Thymus (tissue), 11 donors: ENCODE results near the gene JTB. TPM values are rescaled to one million over a fixed set of nuclear protein-coding genes. Genes with fewer than 3 reads are reported as not detected.
A peak's percentile ranks its signal among the peaks of the same experiment; 100 is the strongest.

Experiments used
- DNase-seq, 9 donors: peaks; one replicate each; pipeline ENCODE4 v3.0.0-alpha.2; 2013; ENCODE audit warnings: low spot score in 9 of 9, low read depth in 6 of 9, missing footprints in 1 of 9
- H3K27ac ChIP-seq, 2 donors: one replicate each; pipeline ENCODE4 v1.5.1; 2013; ENCODE audit warnings: control low read depth in 1 of 2, low read depth in 1 of 2, low read length in 1 of 2, mild to moderate bottlenecking in 1 of 2, moderate library complexity in 1 of 2
- H3K27me3 ChIP-seq, 2 donors: one replicate each; pipeline ENCODE4 v1.5.1; 2013; ENCODE audit warnings: low read length in 1 of 2; ENCODE audit not compliant: control insufficient read depth in 2 of 2, insufficient read depth in 1 of 2
- H3K36me3 ChIP-seq, 2 donors: one replicate each; pipeline ENCODE4 v1.5.1; 2013; ENCODE audit warnings: low read length in 1 of 2, mild to moderate bottlenecking in 1 of 2, moderate library complexity in 1 of 2; ENCODE audit not compliant: control insufficient read depth in 2 of 2, insufficient read depth in 2 of 2
- H3K4me1 ChIP-seq, 2 donors: one replicate each; pipeline ENCODE4 v1.5.1; 2013; ENCODE audit warnings: low read length in 2 of 2; ENCODE audit not compliant: control insufficient read depth in 2 of 2, insufficient read depth in 2 of 2
- H3K4me3 ChIP-seq, 2 donors: one replicate each; pipeline ENCODE4 v1.5.1; 2013; ENCODE audit warnings: low read length in 2 of 2, control low read depth in 1 of 2, mild to moderate bottlenecking in 1 of 2
- H3K9me3 ChIP-seq, 2 donors: one replicate each; pipeline ENCODE4 v1.5.1; 2013; ENCODE audit warnings: low read length in 1 of 2, mild to moderate bottlenecking in 1 of 2; ENCODE audit not compliant: control insufficient read depth in 2 of 2, insufficient read depth in 1 of 2
- whole genome bisulfite sequencing: extraction: QIAGEN DNeasy Blood & Tissue Kit; methylation state at CpG from one replicate; pipeline ENCODE4 v1.1.7; 2013; 5-methylcytosine and 5-hydroxymethylcytosine counted together
- polyA plus RNA-seq: library from polyadenylated mRNA; stranded (reverse); fragments of 200-250 nt; gene quantifications from one replicate; pipeline ENCODE4 v1.2.3, GENCODE V29; 2013
- total RNA-seq: library from RNA; stranded (reverse); fragments of 120-200 nt; gene quantifications from one replicate; pipeline ENCODE4 v1.2.4, GENCODE V29; 2013
- donor health status: healthy.

The JTB gene
- total and polyA plus RNA-seq, 2 donors, result 134 to 180 TPM

GRCh38 chr1:153968972-153969371 is 8.5 kb downstream of the JTB start:
- Histone ChIP-seq H3K4me3 (no peak overlapping the region), H3K36me3 (peaks cover 16 to 18% of the 10 kb centered on the region in 2 donors), H3K9me3 (peaks cover 0 to 1% of the 10 kb centered on the region in 2 donors), H3K27ac (no peak overlapping the region), H3K4me1 (peaks cover 21 to 38% of the 10 kb centered on the region in 2 donors), H3K27me3 (no peaks in the 10 kb centered on the region)
- no peak for DNase-seq
- 94% methylated on average over 2 of the region's 2 CpGs for WGBS

GRCh38 chr1:153968408-153968807 is 9.1 kb downstream of the JTB start:
- 17% methylated on average over 13 of the region's 13 CpGs for WGBS

GRCh38 chr1:153968000-153968363 is 9.5 kb downstream of the JTB start:
- H3K4me3 ChIP-seq, result peak overlapping the region; percentile 85 to 89
- peaks cover 0 to 1% of the 10 kb centered on the region in 2 donors for H3K9me3 ChIP-seq
- peaks cover 7 to 8% of the 10 kb centered on the region in 2 donors for H3K36me3 ChIP-seq
- peak overlapping the region; percentile 74 to 97 for H3K27ac ChIP-seq
- H3K4me1 ChIP-seq, result peaks cover 22 to 43% of the 10 kb centered on the region in 2 donors
- DNase-seq, result no peak
- 1% methylated on average over 8 of the region's 8 CpGs for WGBS
- no peaks in the 10 kb centered on the region for H3K27me3 ChIP-seq

More at GRCh38 chr1:153968408-153968807, 9.1 kb downstream of the JTB start:
- Histone ChIP-seq H3K9me3 (peaks cover 0 to 1% of the 10 kb centered on the region in 2 donors), H3K27ac (peak overlapping the region; percentile 36 to 97), H3K4me1 (peaks cover 22 to 42% of the 10 kb centered on the region in 2 donors), H3K36me3 (peaks cover 11 to 13% of the 10 kb centered on the region in 2 donors), H3K4me3 (peak overlapping the region; percentile 85 to 89), H3K27me3 (no peaks in the 10 kb centered on the region)
- DNase-seq, result no peak

- Histone ChIP-seq H3K36me3 (peaks cover under 1 to 3% of the 10 kb centered on the region in 2 donors), H3K4me3 (peak within 1 kb of the TSS; percentile 85 to 89), H3K27me3 (no peaks in the 10 kb centered on the region), H3K9me3 (no peaks in the 10 kb centered on the region), H3K4me1 (peaks cover 22 to 49% of the 10 kb centered on the region in 2 donors), H3K27ac (peak within 1 kb of the TSS; percentile 95 to 97)
- DNase-seq, result peak; percentile 81 to 98 (median 93)
- under 1% methylated on average over 60 of the region's 60 CpGs for WGBS
Observed at GRCh38 chr1:153967107-153967999, 10.1 kb downstream of the JTB start, which contains the start of gene CREB3L4. TSS of gene CREB3L4 (plus strand) at chr1:153967902. CDS start at chr1:153968526, 624 bp downstream.

DNA sequence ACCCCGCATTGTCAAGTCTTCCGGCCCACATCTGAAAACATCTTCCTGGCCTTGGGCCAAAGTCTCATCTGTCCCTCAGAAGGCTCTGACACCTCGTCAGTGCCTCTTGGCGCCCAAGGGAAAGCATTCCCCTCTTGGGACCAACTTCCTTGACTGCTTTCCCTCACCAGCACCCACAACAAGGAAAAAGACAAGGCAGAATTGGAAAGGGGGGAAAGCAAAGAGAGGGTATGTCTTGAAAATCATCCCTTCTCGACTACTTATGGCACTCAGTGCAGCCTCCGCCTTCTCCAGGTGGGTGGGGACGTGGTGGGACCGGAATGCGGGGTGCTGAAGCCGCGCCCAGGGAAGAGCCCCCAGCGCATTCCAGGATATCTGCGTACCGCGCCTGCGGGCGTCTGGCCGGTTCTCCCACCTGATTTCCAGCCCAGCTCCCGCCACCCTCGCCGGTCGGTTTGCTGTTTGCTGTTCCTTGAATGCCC is 13.6 kb downstream of the JTB start:
- H3K36me3 ChIP-seq, result peaks cover 9 to 20% of the 10 kb centered on the region in 2 donors
- no peak for DNase-seq
- H3K27ac ChIP-seq, result peak overlapping the region; percentile 84 to 88
- WGBS, result 4% methylated on average over 22 of the region's 22 CpGs
- H3K4me1 ChIP-seq, result peaks cover 28 to 56% of the 10 kb centered on the region in 2 donors
- H3K4me3 ChIP-seq, result peak overlapping the region; percentile 57 to 74
- no peaks in the 10 kb centered on the region for H3K9me3 ChIP-seq
- H3K27me3 ChIP-seq, result no peaks in the 10 kb centered on the region

DNA sequence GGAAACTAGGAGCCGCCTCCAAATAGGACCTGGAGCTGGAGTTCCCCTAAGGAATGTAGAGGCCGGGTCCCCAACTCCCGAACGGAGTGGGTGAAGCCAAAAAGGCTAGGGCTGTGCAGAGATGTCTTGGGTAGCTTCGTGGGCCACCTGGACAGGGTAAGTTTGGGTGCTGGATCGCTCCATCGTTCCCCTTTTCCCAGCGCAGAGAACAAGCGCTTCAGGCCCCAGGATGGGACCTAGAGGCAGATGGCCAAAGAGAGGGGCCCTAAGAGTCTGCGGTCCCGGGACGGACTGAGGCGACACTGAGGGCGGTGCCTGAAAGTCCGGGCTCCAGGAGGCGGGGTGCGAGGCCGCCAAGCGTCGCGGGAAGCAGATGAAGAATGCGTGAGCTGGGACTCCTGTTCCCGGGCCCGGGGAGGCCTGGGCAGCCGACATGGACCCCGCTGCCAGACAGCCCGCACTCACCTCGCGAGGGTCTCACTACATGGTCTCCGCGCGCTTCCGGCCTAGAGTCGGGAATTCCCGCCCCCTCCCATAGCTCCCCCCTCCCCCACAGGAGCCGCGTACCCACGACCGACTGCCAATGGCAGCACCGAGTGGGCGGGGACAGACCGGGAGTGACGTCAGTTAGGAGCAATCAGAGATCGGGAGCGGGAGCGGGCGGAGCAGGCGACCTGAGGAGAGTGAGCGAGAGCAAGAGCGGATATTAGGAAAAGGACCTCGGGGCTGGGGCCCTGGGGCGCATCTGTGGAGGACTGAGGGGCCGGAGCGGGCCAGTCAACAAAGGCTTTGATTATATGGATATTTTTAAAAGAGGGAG is 14.2 kb downstream of the JTB start, which contains the start of gene SLC39A1:
Gene SLC39A1 (minus strand): TSS at position 508 of the 820 bp plus-strand sequence. CDS start 822 bp downstream, outside the sequence.
- no peaks in the 10 kb centered on the region for H3K27me3 ChIP-seq
- no peaks in the 10 kb centered on the region for H3K9me3 ChIP-seq
- WGBS, result under 1% methylated on average over 54 of the region's 54 CpGs
- H3K36me3 ChIP-seq, result peaks cover 9 to 20% of the 10 kb centered on the region in 2 donors
- peak within 1 kb of the TSS; percentile 57 to 74 for H3K4me3 ChIP-seq
- peak within 1 kb of the TSS; percentile 84 to 88 for H3K27ac ChIP-seq
- H3K4me1 ChIP-seq, result peaks cover 22 to 53% of the 10 kb centered on the region in 2 donors
- peak in 8 of 9 donors; percentile 86 to 97 (median 94) for DNase-seq

DNA sequence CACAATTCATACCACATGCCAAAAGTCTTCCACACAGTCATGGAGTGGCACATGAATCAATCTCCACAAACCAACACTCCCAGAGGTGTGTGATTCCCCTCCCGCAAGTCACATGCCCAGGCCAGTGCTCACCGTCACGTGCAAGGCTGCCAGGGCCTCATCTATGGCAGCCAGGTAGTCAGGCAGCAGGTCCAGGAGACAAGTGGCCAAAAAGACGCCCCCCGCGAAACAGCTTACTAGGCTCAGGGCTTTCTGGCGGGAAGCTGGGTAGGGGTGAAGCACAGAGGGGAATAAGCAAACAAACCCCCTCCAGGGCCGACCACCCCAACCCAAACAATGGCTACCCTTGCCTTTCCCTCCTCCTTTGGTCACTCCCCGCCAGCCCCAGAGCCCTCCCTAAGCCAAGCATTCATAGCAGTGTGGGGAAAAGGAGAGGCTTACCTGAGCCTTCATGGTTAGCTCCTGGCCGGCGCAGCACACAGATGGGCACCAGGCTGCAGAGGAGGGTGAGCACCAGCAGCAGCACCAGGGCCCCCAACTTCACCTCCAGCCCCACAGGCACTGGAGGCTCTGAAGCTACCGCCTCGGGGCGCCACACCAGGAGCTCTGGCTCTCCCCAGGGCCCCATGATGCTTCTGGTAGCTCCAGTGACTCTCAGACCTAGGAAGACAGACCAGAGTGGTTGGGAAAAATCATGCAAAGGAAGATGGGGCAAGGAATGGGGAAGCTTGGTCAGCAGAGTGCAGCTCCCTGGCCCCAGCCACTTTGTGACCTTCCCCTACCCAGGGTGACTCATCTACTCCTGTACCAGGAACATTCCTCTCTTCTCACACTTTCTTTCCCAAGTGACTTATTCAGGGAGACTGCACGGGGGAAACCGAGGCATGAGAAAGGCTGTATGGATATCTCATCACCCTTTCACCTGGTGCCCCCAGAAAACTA is 15.1 kb downstream of the JTB start:
- H3K4me1 ChIP-seq, result peaks cover 21 to 52% of the 10 kb centered on the region in 2 donors
- H3K27ac ChIP-seq, result peak overlapping the region; percentile 72 to 84
- no peaks in the 10 kb centered on the region for H3K9me3 ChIP-seq
- peaks cover 9 to 20% of the 10 kb centered on the region in 2 donors for H3K36me3 ChIP-seq
- no peaks in the 10 kb centered on the region for H3K27me3 ChIP-seq
- DNase-seq, result peak in 1 of 9 donors; percentile 24
- H3K4me3 ChIP-seq, result peak overlapping the region; percentile 57 to 74
- WGBS, result 75% methylated on average over 16 of the region's 16 CpGs

DNA sequence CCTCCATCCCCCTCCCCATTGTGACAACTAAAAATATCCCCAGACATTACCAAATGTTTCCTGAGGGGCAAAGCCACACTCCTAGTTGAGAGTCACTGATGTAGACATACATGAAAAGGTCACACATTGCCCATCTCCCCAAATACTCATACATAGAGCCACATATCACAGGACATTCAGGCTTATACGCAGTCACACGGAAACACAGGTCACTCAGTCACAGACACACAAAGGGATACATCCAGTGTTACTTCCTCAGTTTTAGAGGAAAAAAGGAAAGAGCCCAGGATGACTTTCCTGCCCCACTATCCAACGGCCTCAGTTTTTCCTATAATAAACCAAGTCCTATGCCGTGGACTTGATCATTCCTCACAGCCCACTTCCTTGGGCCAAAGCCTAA is 16.1 kb downstream of the JTB start:
- 97% methylated on average over 4 of the region's 4 CpGs for WGBS
- no peaks in the 10 kb centered on the region for H3K9me3 ChIP-seq
- H3K27ac ChIP-seq, result no peak overlapping the region
- H3K36me3 ChIP-seq, result peaks cover 9 to 20% of the 10 kb centered on the region in 2 donors
- no peak overlapping the region for H3K4me3 ChIP-seq
- no peaks in the 10 kb centered on the region for H3K27me3 ChIP-seq
- no peak for DNase-seq
- H3K4me1 ChIP-seq, result peaks cover 26 to 59% of the 10 kb centered on the region in 2 donors
